Measurements from ENCODE around the gene WRNIP1. TPM values are rescaled to one million over a fixed set of nuclear protein-coding genes. Genes with fewer than 3 reads are reported as not detected.

WRNIP1 gene
- total RNA-seq, 1 experiment from 2014 or later = 51.7 TPM

DNA sequence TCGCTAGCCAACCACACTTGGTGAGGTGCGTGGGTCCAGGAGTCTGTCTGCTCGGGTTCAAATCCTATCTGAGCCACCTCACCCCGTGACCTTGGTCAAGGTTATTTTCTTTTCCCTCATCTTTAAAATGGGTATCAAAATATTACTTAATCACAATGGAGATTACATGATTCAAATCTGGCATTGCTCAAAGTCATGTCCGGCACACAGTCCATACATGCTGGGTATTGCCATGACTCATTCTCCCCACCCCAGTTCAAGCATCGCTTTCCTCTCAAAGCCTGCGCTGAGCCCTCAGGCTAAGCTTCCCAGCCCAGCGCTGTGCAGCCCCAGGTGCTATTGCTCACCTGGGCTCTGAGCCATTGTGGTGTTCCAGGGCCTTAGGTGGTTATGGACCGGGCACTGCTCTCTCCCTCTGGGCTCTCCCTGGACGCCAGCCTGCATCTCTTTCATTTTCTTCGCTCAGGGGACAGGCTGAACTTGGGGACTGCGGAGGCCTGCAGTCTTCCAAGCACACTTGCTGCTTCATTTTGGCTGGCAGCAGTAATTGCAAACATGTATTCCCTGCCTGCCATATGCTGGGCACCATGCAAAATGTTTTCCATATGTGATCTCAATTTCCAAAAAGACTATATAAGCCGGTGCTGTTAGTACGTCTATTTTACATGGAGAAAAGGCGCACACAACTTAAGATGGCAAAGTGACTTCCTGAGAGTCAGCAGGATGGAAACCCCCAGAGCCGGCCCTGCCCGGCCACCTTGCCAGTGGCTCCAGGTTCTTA is 27.3 kb downstream of the WRNIP1 start:
- H3K4me3 ChIP-seq (ENCODE audit: low read depth, low read length) = no peak overlapping the region
- TF ChIP-seq, protein P1, sequence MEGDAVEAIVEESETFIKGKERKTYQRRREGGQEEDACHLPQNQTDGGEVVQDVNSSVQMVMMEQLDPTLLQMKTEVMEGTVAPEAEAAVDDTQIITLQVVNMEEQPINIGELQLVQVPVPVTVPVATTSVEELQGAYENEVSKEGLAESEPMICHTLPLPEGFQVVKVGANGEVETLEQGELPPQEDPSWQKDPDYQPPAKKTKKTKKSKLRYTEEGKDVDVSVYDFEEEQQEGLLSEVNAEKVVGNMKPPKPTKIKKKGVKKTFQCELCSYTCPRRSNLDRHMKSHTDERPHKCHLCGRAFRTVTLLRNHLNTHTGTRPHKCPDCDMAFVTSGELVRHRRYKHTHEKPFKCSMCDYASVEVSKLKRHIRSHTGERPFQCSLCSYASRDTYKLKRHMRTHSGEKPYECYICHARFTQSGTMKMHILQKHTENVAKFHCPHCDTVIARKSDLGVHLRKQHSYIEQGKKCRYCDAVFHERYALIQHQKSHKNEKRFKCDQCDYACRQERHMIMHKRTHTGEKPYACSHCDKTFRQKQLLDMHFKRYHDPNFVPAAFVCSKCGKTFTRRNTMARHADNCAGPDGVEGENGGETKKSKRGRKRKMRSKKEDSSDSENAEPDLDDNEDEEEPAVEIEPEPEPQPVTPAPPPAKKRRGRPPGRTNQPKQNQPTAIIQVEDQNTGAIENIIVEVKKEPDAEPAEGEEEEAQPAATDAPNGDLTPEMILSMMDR (IDR thresholded peaks at IDR 0.05; ENCODE audit: insufficient read depth in 1 of 2, low read depth in 1 of 2, low read length in 1 of 2, severe bottlenecking in 1 of 2, unreplicated experiment in 1 of 2) = no peak
- ChIA-PET CTCF (interaction anchor here (0.7 to 1.9 kb wide), 6 partner anchors 26 to 189 kb away, joined by 3 to 29 read pairs (median 10); no protein-coding TSS in a partner anchor), POLR2A (interaction anchor here (1.9 kb wide), 1 partner anchor 49 kb away, joined by 20 read pairs; the partner anchor contains the start of gene SERPINB1)
- DNase-seq = no peak
- H3K9me3 ChIP-seq = no peaks in the 10 kb centered on the region
- H3K36me3 ChIP-seq (ENCODE audit: control insufficient read depth, insufficient read depth, low read length) = no peaks in the 10 kb centered on the region
- intact Hi-C loops (cut with micrococcal nuclease; ENCODE audit: unreplicated experiment) = loop anchor here (10.0 kb wide), 1 partner anchor 262 kb away; no protein-coding TSS in a partner anchor
- Mint-ChIP-seq H3K4me1 (ENCODE audit: low read depth, unreplicated experiment) (peaks cover 13% of the 10 kb centered on the region), H3K4me3 (ENCODE audit: unreplicated experiment) (no peak overlapping the region), H3K27ac (ENCODE audit: unreplicated experiment) (no peak overlapping the region), H3K36me3 (ENCODE audit: insufficient read depth, unreplicated experiment) (peaks cover 12% of the 10 kb centered on the region), H3K9me3 (ENCODE audit: unreplicated experiment) (no peaks in the 10 kb centered on the region), H3K27me3 (ENCODE audit: insufficient read depth, unreplicated experiment) (no peaks in the 10 kb centered on the region)
- peaks cover 14% of the 10 kb centered on the region for H3K4me1 ChIP-seq
- no TSS peak for BruUV-seq (replicated peaks)
- H3K27me3 ChIP-seq (replicated peaks; ENCODE audit: control insufficient read depth, insufficient read depth, low read length) = no peaks in the 10 kb centered on the region

DNA sequence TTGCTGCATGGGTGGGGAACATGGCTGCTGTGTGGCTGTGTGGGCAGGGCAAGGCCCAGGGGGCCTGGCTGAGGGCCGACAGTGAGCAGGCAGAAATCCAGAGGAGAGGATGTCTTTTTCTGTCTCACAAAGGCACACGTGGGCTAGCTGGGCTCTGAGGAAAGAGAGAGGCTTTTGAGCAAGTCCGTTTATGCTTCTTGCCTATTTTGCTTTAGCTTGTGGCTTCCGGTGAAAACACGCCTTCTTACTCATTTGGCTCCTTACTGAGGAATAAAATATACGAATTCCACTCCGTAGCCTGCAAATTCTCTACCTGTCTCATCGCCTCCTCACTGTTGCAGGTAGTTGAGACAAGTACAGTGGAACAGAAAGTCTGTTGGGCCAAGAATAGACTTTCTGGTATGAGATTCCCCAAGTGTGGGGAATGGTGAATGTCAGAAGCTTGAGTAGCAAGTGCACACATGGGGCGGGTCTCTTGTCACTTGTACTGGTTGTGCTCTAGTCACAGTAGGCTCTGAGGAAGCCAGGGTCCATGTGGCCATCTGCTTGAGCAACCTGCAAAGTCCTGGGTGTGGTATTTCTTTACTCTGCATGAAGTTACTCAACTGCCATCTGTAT is 28.4 kb downstream of the WRNIP1 start:
- ChIA-PET POLR2A (interaction anchor here (0.5 kb wide), 1 partner anchor 380 kb away, joined by 3 read pairs; no protein-coding TSS in a partner anchor), CTCF (no interaction called here)
- Mint-ChIP-seq H3K36me3 (ENCODE audit: insufficient read depth, unreplicated experiment) (peaks cover 5% of the 10 kb centered on the region), H3K27me3 (ENCODE audit: insufficient read depth, unreplicated experiment) (no peaks in the 10 kb centered on the region), H3K27ac (ENCODE audit: unreplicated experiment) (no peak overlapping the region), H3K9me3 (ENCODE audit: unreplicated experiment) (no peaks in the 10 kb centered on the region), H3K4me3 (ENCODE audit: unreplicated experiment) (no peak overlapping the region), H3K4me1 (ENCODE audit: low read depth, unreplicated experiment) (peaks cover 13% of the 10 kb centered on the region)
- TF ChIP-seq, protein P1 (IDR thresholded peaks at IDR 0.05; ENCODE audit: insufficient read depth in 1 of 2, low read depth in 1 of 2, low read length in 1 of 2, severe bottlenecking in 1 of 2, unreplicated experiment in 1 of 2) = no peak
- H3K9me3 ChIP-seq = no peaks in the 10 kb centered on the region
- no peak overlapping the region for H3K4me3 ChIP-seq (ENCODE audit: low read depth, low read length)
- peaks cover 16% of the 10 kb centered on the region for H3K4me1 ChIP-seq
- no peak for DNase-seq
- BruUV-seq (replicated peaks) = no TSS peak
- H3K27me3 ChIP-seq (replicated peaks; ENCODE audit: control insufficient read depth, insufficient read depth, low read length) = no peaks in the 10 kb centered on the region
- H3K36me3 ChIP-seq (ENCODE audit: control insufficient read depth, insufficient read depth, low read length) = no peaks in the 10 kb centered on the region
- intact Hi-C loops (cut with micrococcal nuclease; ENCODE audit: unreplicated experiment) = loop anchor here (10.0 kb wide), 1 partner anchor 261 kb away; no protein-coding TSS in a partner anchor

DNA sequence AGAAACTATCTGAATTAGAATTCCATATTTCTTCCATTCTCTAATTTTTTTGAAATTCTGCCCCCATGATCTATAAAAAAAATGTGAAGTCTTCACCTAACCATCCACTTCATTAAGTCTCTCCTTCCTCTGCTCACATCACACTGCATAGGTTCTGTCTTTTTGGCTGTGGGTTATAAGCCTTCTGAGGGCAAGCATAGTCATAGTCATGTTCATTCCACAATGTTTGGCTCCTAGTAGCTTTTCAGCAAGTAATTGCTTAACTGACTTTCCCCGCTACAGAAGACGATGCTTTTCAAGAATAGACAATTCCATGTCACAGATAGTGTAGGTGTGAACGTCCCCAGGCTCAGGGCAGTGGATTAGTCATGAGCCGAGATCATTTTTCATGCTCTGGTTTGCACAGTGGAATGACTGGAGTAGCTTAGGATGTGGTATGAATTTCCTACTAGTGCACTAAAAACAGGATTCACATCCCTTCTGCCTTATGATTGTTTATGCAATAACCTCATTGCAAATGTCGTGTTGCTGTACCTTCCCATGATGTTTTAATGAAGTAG is 29.1 kb downstream of the WRNIP1 start:
- POLR2A ChIA-PET = no interaction called here
- CTCF ChIA-PET = no interaction called here
- Histone ChIP-seq H3K36me3 (ENCODE audit: control insufficient read depth, insufficient read depth, low read length) (no peaks in the 10 kb centered on the region), H3K9me3 (no peaks in the 10 kb centered on the region), H3K27me3 (replicated peaks; ENCODE audit: control insufficient read depth, insufficient read depth, low read length) (no peaks in the 10 kb centered on the region), H3K4me3 (ENCODE audit: low read depth, low read length) (no peak overlapping the region), H3K4me1 (peaks cover 16% of the 10 kb centered on the region)
- H3K4me1 Mint-ChIP-seq (ENCODE audit: low read depth, unreplicated experiment) = peaks cover 13% of the 10 kb centered on the region
- no TSS peak for BruUV-seq (replicated peaks)
- no peak for DNase-seq
- no peaks in the 10 kb centered on the region for H3K9me3 Mint-ChIP-seq (ENCODE audit: unreplicated experiment)
- TF ChIP-seq, protein P1 (IDR thresholded peaks at IDR 0.05; ENCODE audit: insufficient read depth in 1 of 2, low read depth in 1 of 2, low read length in 1 of 2, severe bottlenecking in 1 of 2, unreplicated experiment in 1 of 2) = no peak
- H3K27me3 Mint-ChIP-seq (ENCODE audit: insufficient read depth, unreplicated experiment) = no peaks in the 10 kb centered on the region
- no peak overlapping the region for H3K4me3 Mint-ChIP-seq (ENCODE audit: unreplicated experiment)
- intact Hi-C loops (cut with micrococcal nuclease; ENCODE audit: unreplicated experiment) = loop anchor here (10.0 kb wide), 1 partner anchor 261 kb away; no protein-coding TSS in a partner anchor
- H3K36me3 Mint-ChIP-seq (ENCODE audit: insufficient read depth, unreplicated experiment) = peaks cover 5% of the 10 kb centered on the region
- no peak overlapping the region for H3K27ac Mint-ChIP-seq (ENCODE audit: unreplicated experiment)
